HG03575 (cell line): Measurements from ENCODE around the gene ITPR1.

ENCODE experiments used
- ATAC-seq: cut with Tn5 transposase; IDR thresholded peaks from one replicate; pipeline ENCODE4 v1.9.1; 2021; ENCODE audit not compliant: unreplicated experiment, insufficient number of reproducible peaks, low FRiP score; ENCODE audit errors: extremely low read depth

Gene ITPR1

GRCh38 chr3:4720316-4721075 lies 227.3 kb downstream of the ITPR1 start:
- ATAC-seq: no peak

GRCh38 chr3:4721511-4721911 lies 228.4 kb downstream of the ITPR1 start:
- no peak for ATAC-seq

- ATAC-seq: no peak
Observed at GRCh38 chr3:4722103-4722502, 229.0 kb downstream of the ITPR1 start.

- no peak for ATAC-seq
Observed at GRCh38 chr3:4724051-4724629, 231.0 kb downstream of the ITPR1 start.

- no peak for ATAC-seq
Observed at GRCh38 chr3:4726549-4726948, 233.4 kb downstream of the ITPR1 start.

- ATAC-seq: no peak
Observed at GRCh38 chr3:4729061-4729973, 236.2 kb downstream of the ITPR1 start.

GRCh38 chr3:4730719-4731118 lies 237.6 kb downstream of the ITPR1 start:
- ATAC-seq: no peak

- no peak for ATAC-seq
Observed at GRCh38 chr3:4731543-4732111, 238.5 kb downstream of the ITPR1 start.

GRCh38 chr3:4732925-4733324 lies 239.8 kb downstream of the ITPR1 start:
- ATAC-seq: no peak

- no peak for ATAC-seq
Observed at GRCh38 chr3:4734454-4734853, 241.3 kb downstream of the ITPR1 start.

- ATAC-seq: no peak
Observed at GRCh38 chr3:4735243-4735642, 242.1 kb downstream of the ITPR1 start.

- no peak for ATAC-seq
Observed at GRCh38 chr3:4736284-4736861, 243.2 kb downstream of the ITPR1 start.

- no peak for ATAC-seq
Observed at GRCh38 chr3:4738737-4739274, 245.7 kb downstream of the ITPR1 start.

- no peak for ATAC-seq
Observed at GRCh38 chr3:4739289-4740236, 246.4 kb downstream of the ITPR1 start.

- no peak for ATAC-seq
Observed at GRCh38 chr3:4740397-4741105, 247.4 kb downstream of the ITPR1 start.

- no peak for ATAC-seq
Observed at GRCh38 chr3:4741106-4741403, 247.9 kb downstream of the ITPR1 start.
